HG02798 (cell line): Measurements from ENCODE around the gene IGF1R.

Source experiments
- ATAC-seq: cut with Tn5 transposase; IDR thresholded peaks from one replicate; pipeline ENCODE4 v1.9.1; 2021; ENCODE audit warnings: mild to moderate bottlenecking; ENCODE audit not compliant: unreplicated experiment, poor library complexity

Gene IGF1R

GRCh38 chr15:98843844-98844243, 195.5 kb downstream of the IGF1R start:
- ATAC-seq, result no peak

DNA sequence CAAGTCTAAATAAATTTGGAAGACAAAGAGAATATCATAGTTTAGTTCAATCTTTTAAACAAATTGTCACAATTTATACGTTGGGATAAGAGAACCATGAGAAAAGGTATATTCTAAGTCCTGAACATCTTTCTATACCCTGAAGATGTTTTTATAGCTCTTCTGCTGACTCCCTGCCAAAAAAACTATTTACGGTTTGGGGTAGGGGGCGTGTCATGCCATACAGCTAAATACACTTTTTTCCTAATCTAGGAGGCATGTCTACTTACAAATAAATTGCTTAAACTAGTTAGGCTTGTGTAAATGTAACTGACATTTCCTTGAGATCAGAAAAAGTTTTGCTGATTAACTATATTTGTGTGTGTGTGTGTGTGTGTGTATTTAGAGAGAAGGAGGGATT, 195.9 kb downstream of the IGF1R start:
- no peak for ATAC-seq

GRCh38 chr15:98845138-98845884, 197.0 kb downstream of the IGF1R start:
- ATAC-seq, result no peak

- peak; percentile 37 for ATAC-seq
These were observed 202.7 kb downstream of the IGF1R start for GRCh38 chr15:98850961-98851572.

DNA sequence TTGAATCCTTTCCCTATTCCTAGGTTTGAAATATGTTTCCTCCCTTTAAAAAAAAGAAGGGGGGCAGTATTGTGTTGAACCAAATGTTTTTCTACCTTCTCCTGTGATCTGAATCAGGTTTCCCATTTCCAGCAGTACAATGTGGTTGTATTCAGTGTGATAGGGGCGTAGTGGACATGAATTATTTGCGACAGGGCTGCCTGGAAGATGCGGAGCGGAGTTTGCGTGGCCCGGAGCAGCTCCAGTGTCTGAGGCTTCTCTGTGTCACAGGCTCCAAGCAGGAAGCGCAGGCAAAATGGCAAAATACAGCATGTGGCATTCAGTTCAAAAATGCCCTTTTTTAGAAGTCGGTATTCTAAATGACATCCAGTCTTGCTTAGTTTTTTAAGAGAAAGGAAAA, 204.8 kb downstream of the IGF1R start:
- ATAC-seq, result peak; percentile 30

DNA sequence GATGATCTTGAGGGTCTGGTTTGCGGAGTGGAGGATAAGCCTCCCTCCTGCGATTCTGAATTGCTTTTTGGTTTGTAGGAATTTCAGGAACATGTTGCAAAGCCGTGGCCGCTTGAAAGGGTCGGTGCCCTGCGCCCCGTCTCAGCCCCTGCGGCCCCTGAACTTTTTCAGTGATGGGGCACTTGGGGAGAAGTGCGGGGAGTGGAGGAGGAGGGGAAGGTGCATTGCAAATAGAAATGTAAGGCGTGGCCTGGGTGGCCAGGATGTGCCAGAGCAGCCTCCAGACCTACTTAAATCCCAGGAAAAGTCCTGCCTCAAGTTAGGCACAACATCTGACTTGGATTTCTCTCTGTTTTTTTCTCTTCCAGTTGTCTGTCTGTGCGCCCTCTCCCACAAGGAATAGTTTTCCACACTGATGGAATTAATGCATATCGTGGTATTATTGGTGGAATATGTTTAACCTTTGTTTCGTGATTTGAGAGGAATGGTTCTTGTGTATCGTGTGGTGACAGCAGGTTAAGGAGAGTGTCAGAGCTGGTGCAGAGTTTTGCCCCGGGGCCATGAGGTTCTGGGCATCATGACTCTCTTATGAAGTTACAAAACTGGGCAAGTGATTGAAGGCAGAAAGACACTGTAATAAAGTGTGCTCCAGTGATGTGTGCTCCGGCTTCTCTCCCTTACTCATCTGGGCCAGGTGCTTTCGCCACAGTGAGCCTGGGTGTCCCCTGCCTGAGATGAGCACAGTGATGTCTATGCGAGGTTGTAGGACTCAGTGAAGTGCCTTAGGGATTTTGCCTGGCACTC, 205.5 kb downstream of the IGF1R start:
- ATAC-seq, result no peak

DNA sequence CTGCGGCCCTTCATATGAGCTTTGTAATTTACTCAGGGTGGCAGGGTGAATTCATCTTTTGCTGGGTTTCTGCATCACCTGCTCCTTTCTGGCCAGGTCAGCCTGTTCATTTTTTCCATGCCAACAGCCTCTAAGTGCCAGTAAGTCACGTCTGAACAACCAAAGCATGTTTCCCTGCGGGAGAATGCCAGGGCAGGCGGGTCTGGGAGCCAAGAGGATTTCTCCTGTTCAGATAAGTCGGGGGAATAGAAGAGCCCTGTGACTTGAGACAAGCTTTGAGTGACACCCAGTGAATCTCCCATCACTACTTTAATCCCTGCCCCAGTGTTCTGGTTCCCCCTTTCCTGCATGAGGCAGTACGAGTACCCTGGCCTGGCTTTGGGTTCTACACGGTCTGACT, 206.2 kb downstream of the IGF1R start:
- ATAC-seq, result no peak

DNA sequence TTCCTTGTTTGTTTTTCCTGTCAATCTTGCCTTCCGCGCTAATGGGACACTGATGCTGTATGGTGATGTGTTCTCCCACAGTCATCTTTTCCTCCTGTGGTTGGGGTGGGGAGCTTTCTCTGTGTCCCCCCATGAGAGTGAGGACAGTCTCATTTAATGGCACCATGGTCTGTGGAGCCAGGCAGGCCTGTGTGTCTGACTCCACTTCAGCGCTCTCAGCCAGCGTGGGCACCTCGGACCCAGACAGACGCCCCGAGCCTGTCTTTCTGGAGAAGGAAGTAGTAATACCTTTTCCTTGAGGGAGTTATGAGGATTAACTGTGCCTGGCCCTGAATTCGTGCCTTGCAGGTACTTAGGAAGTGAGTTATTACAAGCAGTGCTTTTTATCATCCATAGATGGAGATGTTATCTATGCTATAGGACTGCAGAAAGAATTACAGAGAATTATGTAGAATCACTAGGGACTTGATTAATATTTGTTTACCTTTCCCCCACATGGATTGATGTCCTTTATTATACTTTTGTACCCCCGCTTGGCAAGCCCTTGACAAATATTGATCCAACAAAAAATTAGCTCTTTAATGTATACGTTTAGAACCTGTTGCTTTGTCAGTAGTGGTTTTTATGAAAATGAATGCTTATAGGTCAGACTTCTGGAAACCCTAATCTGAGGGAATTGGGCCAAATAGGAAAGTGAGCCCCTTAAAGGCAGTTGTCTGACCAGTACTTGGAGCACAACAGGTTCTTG, 206.9 kb downstream of the IGF1R start:
- no peak for ATAC-seq

- no peak for ATAC-seq
These were observed 207.6 kb downstream of the IGF1R start for GRCh38 chr15:98855815-98856531.

GRCh38 chr15:98856532-98856907, 208.2 kb downstream of the IGF1R start:
- ATAC-seq, result no peak

GRCh38 chr15:98858610-98859023, 210.3 kb downstream of the IGF1R start:
- no peak for ATAC-seq

DNA sequence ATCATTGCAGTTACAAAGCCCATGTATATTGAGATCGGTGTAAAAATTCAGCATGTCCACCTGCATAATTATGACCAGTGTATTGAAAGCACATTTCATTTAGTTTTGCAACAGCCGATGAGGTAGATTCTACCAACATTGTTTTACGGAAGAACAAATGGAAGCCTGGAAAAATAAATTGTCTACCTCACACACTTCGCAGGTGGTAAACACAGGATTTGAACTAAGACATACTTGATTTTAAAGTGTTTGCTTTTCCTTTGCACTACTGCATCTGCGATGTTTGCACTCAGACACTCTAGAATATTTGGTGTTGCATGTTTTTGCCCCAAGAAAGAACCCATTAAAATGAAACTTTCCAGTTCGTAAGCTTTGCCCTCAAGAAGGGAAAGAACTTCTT, 210.8 kb downstream of the IGF1R start:
- no peak for ATAC-seq

- no peak for ATAC-seq
These were observed 212.1 kb downstream of the IGF1R start for GRCh38 chr15:98860281-98861041.

DNA sequence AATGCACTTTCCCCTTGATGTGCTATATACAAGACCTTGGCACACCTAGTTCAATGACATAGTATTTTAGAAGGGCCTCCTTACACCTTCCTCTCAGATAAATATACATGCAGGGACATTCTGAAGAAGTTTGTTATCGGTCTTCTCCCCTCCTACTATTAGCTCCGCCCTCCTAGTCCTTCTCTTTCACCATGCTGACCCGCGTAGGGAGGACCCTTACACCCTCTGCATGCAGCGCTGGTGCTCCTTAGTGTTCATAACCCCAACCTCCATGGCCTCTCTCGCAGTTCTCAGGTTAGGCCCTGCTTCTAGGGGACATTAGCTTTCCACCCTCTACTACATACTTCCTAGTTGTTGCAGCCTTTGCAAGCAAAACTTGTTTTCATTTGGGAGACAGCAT, 212.8 kb downstream of the IGF1R start:
- no peak for ATAC-seq

DNA sequence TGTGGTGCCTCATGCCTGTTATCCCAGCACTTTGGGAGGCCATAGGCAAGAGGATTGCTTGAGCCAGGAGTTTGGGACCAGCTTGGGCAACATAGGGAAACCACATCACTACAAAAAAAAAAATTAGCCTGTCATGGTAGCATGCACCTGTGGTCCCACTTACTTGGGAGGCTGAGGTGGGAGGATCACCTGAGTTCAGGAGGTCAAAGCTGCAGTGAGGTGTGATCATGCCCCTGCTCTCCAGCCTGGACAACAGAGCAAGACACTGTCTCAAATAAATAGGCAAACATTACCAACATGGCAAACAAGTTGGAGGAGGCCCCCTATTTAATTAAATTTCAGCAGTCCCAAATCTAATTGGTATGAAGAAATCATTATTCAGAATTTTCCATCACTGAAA, 215.6 kb downstream of the IGF1R start:
- ATAC-seq, result no peak

- ATAC-seq, result peak; percentile 89
These were observed 217.3 kb downstream of the IGF1R start for GRCh38 chr15:98865397-98866339.

GRCh38 chr15:98866511-98866910, 218.2 kb downstream of the IGF1R start:
- ATAC-seq, result no peak

DNA sequence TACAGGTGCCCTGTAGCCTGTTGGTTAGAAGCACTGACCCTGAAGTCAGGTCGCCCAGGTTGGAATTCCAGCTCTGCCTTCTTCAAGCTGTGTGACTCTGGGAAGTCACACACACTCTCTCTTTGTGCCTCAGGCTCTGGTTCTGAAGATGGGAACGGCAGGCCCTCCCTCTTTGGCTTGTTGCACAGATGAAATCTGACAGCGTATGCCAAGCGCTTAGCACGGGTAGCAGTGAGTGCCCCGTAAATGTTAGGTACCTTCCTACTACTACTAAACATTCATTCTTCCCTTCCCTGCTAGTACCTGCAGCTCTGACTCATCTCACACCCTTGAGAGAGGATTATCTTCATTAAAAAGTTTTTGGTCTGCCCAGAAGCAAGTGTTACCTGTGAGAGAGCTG, 220.2 kb downstream of the IGF1R start:
- ATAC-seq, result no peak
